Measurements from ENCODE around the gene PPM1M.
"Not testable (repeated sequence)": the region's sequence is repeated elsewhere in the genome, so short reads cannot be mapped to it uniquely, and the experiment has no call there.

Gene PPM1M

GRCh38 chr3:52277071-52277964 lies 31.8 kb downstream of the PPM1M start:
- DNase-seq (ENCODE audit: low read depth in 1 of 2, low spot score in 1 of 2): peak; percentile 44 to 58

GRCh38 chr3:52277972-52278509 lies 32.5 kb downstream of the PPM1M start:
- peak in 1 of 2 donors; percentile 43 for DNase-seq (ENCODE audit: low read depth in 1 of 2, low spot score in 1 of 2)

GRCh38 chr3:52278510-52279069 lies 33.0 kb downstream of the PPM1M start, which contains the start of gene WDR82:
Gene WDR82 (minus strand): TSS chr3:52278649. CDS start chr3:52278361, 288 bp downstream.
- peak; percentile 97 for DNase-seq (ENCODE audit: low read depth in 1 of 2, low spot score in 1 of 2)

GRCh38 chr3:52279596-52279995 lies 34.0 kb downstream of the PPM1M start:
- no peak for DNase-seq (ENCODE audit: low read depth in 1 of 2, low spot score in 1 of 2)

GRCh38 chr3:52280050-52280461 lies 34.5 kb downstream of the PPM1M start:
- DNase-seq (ENCODE audit: low read depth in 1 of 2, low spot score in 1 of 2): no peak

GRCh38 chr3:52281981-52282801 lies 36.6 kb downstream of the PPM1M start:
- no peak for DNase-seq (ENCODE audit: low read depth in 1 of 2, low spot score in 1 of 2)

GRCh38 chr3:52283306-52283705 lies 37.7 kb downstream of the PPM1M start:
- DNase-seq (ENCODE audit: low read depth in 1 of 2, low spot score in 1 of 2): no peak

GRCh38 chr3:52284051-52284450 lies 38.5 kb downstream of the PPM1M start:
- not testable (repeated sequence) for DNase-seq (ENCODE audit: low read depth in 1 of 2, low spot score in 1 of 2)

GRCh38 chr3:52286777-52287110 lies 41.2 kb downstream of the PPM1M start:
- no peak for DNase-seq (ENCODE audit: low read depth in 1 of 2, low spot score in 1 of 2)

GRCh38 chr3:52288674-52289073 lies 43.1 kb downstream of the PPM1M start:
- DNase-seq (ENCODE audit: low read depth in 1 of 2, low spot score in 1 of 2): no peak

GRCh38 chr3:52289338-52289746 lies 43.8 kb downstream of the PPM1M start:
- no peak for DNase-seq (ENCODE audit: low read depth in 1 of 2, low spot score in 1 of 2)

GRCh38 chr3:52289747-52290595 lies 44.4 kb downstream of the PPM1M start:
- DNase-seq (ENCODE audit: low read depth in 1 of 2, low spot score in 1 of 2): no peak

GRCh38 chr3:52290596-52291507 lies 45.3 kb downstream of the PPM1M start:
- DNase-seq (ENCODE audit: low read depth in 1 of 2, low spot score in 1 of 2): no peak

GRCh38 chr3:52291508-52292181 lies 46.1 kb downstream of the PPM1M start:
- DNase-seq (ENCODE audit: low read depth in 1 of 2, low spot score in 1 of 2): no peak

- no peak for DNase-seq (ENCODE audit: low read depth in 1 of 2, low spot score in 1 of 2)
Observed at GRCh38 chr3:52292247-52293065, 46.9 kb downstream of the PPM1M start.

GRCh38 chr3:52293491-52294319 lies 48.1 kb downstream of the PPM1M start:
- no peak for DNase-seq (ENCODE audit: low read depth in 1 of 2, low spot score in 1 of 2)

Measured in activated T-helper 1 cell treated with anti-CD3 and anti-CD28 coated beads, Interleukin-2, amount 50 U/mL, for 16 hours (primary cell).